Lung (tissue), 12 donors: Measurements from ENCODE around the gene YBX1. TPM values are rescaled to one million over a fixed set of nuclear protein-coding genes. Genes with fewer than 3 reads are reported as not detected.
"Not testable (repeated sequence)": the region's sequence is repeated elsewhere in the genome, so short reads cannot be mapped to it uniquely, and the experiment has no call there.

Experiments used
- ATAC-seq: fragments of 200-7000 bp; cut with Tn5 transposase; one replicate; pipeline ENCODE4 v1.9.1; 2020; ENCODE audit warnings: moderate number of reproducible peaks; ENCODE audit not compliant: insufficient read depth, low FRiP score
- DNase-seq, 3 donors: peaks; one replicate each; pipeline ENCODE4 v3.0.0-alpha.2; 2013 to 2017
- H3K27ac ChIP-seq, 2 donors: one replicate each; pipeline ENCODE4 v1.5.1; 2013; ENCODE audit warnings: mild to moderate bottlenecking in 2 of 2, moderate library complexity in 2 of 2, control low read depth in 1 of 2, inconsistent platforms in 1 of 2, low read depth in 1 of 2, low read length in 1 of 2
- H3K27me3 ChIP-seq, 3 donors: one replicate each; pipeline ENCODE4 v1.5.1; 2013; ENCODE audit warnings: low read length in 2 of 3; ENCODE audit not compliant: control insufficient read depth in 3 of 3, insufficient read depth in 3 of 3
- H3K36me3 ChIP-seq, 4 donors: one replicate each; pipeline ENCODE4 v1.5.1; 2013; ENCODE audit warnings: low read length in 4 of 4, mild to moderate bottlenecking in 1 of 4, moderate library complexity in 1 of 4; ENCODE audit not compliant: control insufficient read depth in 4 of 4, insufficient read depth in 4 of 4
- H3K4me1 ChIP-seq, 5 donors: one replicate each; pipeline ENCODE4 v1.5.1; 2013; ENCODE audit warnings: low read length in 5 of 5, mild to moderate bottlenecking in 2 of 5, moderate library complexity in 1 of 5; ENCODE audit not compliant: control insufficient read depth in 5 of 5, insufficient read depth in 5 of 5
- H3K4me3 ChIP-seq: one replicate; pipeline ENCODE4 v1.5.1; 2013; ENCODE audit warnings: mild to moderate bottlenecking, control low read depth, moderate library complexity
- H3K9ac ChIP-seq, 2 donors: one replicate each; pipeline ENCODE4 v1.5.1; 2013; ENCODE audit warnings: low read length in 2 of 2, control low read depth in 1 of 2; ENCODE audit not compliant: insufficient read depth in 1 of 2
- H3K9me3 ChIP-seq, 4 donors: one replicate each; pipeline ENCODE4 v1.5.1; 2013; ENCODE audit warnings: low read length in 3 of 4, mild to moderate bottlenecking in 1 of 4, moderate library complexity in 1 of 4; ENCODE audit not compliant: control insufficient read depth in 4 of 4, insufficient read depth in 3 of 4
- WGBS, 2 donors: extraction: QIAGEN DNeasy Blood & Tissue Kit; methylation state at CpG; one replicate each; pipeline ENCODE4 v1.1.7; 2013; 5-methylcytosine and 5-hydroxymethylcytosine counted together
- polyA plus RNA-seq, 2 donors: library from polyadenylated mRNA; stranded (reverse); fragments of 200-250 nt; gene quantifications; one replicate each; pipeline ENCODE4 v1.2.1, GENCODE V29; 2013
- total RNA-seq, 2 donors: library from RNA; depleted of rRNA in 1 of 2; stranded (reverse); fragments of >200 nt in 1 of 2; gene quantifications; one replicate each; pipeline ENCODE4 v1.2.1, GENCODE V29; 2014 to 2021
- TF ChIP-seq, protein P1 (sequence below): IDR thresholded peaks from 2 replicates; pipeline ENCODE4 v1.5.1; 2012; ENCODE audit warnings: mild to moderate bottlenecking; ENCODE audit errors: control extremely low read depth, extremely low read depth
- donor health status: control.
- donor health status: control.
- donor health status: Bipolar disorder and iron deficiency.
- donor health status: healthy.
- donor health status: DM: yes; HTN: yes; CAD: no.

Gene YBX1
- total and polyA plus RNA-seq, 4 donors = 298 to 617 (median 588) TPM

DNA sequence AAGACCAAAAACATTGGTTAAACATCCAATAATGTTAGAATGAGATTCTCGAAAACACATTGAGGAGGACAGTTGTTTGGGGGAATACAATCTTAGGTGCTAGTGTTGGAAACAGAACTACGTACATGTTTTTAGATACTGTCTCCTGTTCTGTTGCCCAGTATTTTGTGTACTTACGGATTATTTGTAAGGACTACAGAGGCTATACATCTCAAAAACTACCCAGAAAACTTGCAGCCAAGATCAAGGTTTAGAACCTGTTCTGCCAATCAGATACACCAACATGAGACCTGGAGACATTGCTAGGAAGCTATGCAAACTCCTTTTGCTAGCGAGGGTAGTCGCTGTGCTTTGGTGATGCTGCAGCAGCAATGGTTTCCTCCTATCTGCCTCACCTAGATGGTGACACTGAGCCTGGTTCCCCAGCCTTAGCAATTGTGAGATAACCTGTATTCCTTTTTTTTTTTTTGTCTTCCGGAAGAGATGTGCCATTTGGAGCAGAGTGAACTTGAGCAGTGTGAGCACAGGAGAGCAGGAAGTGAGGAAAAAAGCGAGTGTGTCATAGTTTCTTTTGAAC, 21.8 kb downstream of the YBX1 start:
- ATAC-seq (no peak), DNase-seq (no peak)
- Histone ChIP-seq H3K9ac (no peak overlapping the region), H3K4me1 (peaks cover 0 to 3% (median 0%) of the 10 kb centered on the region in 5 donors), H3K27me3 (no peaks in the 10 kb centered on the region), H3K36me3 (peaks cover 24 to 38% (median 32%) of the 10 kb centered on the region in 4 donors), H3K9me3 (no peaks in the 10 kb centered on the region), H3K4me3 (no peak overlapping the region), H3K27ac (no peak overlapping the region)
- TF ChIP-seq, protein P1, sequence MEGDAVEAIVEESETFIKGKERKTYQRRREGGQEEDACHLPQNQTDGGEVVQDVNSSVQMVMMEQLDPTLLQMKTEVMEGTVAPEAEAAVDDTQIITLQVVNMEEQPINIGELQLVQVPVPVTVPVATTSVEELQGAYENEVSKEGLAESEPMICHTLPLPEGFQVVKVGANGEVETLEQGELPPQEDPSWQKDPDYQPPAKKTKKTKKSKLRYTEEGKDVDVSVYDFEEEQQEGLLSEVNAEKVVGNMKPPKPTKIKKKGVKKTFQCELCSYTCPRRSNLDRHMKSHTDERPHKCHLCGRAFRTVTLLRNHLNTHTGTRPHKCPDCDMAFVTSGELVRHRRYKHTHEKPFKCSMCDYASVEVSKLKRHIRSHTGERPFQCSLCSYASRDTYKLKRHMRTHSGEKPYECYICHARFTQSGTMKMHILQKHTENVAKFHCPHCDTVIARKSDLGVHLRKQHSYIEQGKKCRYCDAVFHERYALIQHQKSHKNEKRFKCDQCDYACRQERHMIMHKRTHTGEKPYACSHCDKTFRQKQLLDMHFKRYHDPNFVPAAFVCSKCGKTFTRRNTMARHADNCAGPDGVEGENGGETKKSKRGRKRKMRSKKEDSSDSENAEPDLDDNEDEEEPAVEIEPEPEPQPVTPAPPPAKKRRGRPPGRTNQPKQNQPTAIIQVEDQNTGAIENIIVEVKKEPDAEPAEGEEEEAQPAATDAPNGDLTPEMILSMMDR = no peak
- 93 to 94% methylated on average over 7 of the region's 7 CpGs for WGBS, 2 donors

DNA sequence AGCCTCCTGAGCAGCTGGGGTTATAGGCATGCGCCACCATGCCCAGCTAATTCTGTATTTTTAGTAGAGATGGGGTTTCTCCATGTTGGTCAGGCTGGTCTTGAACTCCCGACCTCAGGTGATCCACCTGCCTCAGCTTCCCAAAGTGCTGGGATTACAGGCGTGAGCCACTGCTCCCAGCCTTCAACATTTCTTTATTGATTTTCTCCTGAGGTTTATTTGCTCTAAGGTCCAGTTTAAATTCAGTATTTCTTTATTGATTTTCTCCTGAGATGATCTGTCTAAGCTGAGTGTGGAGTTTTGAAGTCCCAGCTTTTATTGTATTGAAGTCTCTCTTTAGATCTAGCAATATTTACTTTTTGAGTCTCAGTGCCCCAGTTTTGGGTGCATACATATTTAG, 30.6 kb downstream of the YBX1 start:
- H3K4me1 ChIP-seq, H3K27me3 ChIP-seq, H3K9me3 ChIP-seq, H3K27ac ChIP-seq, DNase-seq, H3K9ac ChIP-seq, H3K4me3 ChIP-seq, ATAC-seq: not testable (repeated sequence)
- WGBS, 2 donors = 98 to 99% methylated on average over 3 of the region's 3 CpGs
- peaks cover 7 to 18% (median 12%) of the 10 kb centered on the region in 4 donors for H3K36me3 ChIP-seq

DNA sequence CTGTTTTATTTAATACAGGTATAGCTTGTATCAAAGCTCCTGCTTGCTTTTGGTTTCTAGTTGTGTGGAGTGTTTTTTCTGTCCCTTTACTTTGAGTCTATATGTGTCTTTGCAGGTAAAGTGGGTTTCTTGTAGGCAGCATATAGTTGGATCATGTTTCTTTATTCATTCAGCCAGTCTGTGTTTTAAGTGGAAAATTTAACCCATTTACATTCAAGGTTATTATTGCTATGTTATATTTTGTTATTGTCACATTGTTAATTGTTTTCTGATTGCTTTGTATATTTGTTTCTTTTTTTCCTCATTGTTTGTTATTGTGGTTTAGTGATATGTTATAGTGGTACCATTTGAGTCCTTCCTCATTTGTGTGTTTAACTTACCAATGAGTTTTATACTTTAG, 31.1 kb downstream of the YBX1 start:
- H3K4me3 ChIP-seq = no peak overlapping the region
- DNase-seq (no peak), ATAC-seq (no peak)
- TF ChIP-seq, protein P1 = no peak
- H3K4me1 ChIP-seq = no peaks in the 10 kb centered on the region
- H3K36me3 ChIP-seq = peaks cover 7 to 18% (median 11%) of the 10 kb centered on the region in 4 donors
- peaks cover 0 to 8% (median 5%) of the 10 kb centered on the region in 4 donors for H3K9me3 ChIP-seq
- H3K27ac ChIP-seq = no peak overlapping the region
- no peaks in the 10 kb centered on the region for H3K27me3 ChIP-seq
- H3K9ac ChIP-seq = no peak overlapping the region

DNA sequence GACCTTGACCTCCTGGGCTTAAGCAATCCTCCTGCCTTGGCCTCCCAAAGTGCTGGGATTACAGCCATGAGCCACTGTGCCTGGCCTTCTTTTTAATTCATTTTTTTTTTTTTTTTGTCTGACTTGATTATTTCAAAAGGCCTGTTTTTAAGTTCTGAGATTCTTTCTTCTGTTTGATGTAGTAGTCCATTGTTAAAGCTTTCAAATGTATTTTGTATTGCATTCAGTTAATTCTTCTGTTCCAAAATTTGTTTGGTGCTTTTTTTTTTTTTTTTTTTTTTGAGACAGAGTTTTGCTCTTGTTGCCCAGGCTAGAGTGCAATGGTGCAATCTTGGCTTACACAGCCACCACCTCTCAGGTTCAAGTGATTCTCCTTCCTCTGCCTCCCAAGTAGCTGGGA, 32.2 kb downstream of the YBX1 start:
- H3K27ac ChIP-seq, H3K9ac ChIP-seq, H3K4me3 ChIP-seq, H3K9me3 ChIP-seq, H3K4me1 ChIP-seq, H3K27me3 ChIP-seq, ATAC-seq, DNase-seq: not testable (repeated sequence)
- H3K36me3 ChIP-seq = peaks cover 6 to 18% (median 9%) of the 10 kb centered on the region in 4 donors
